Activated CD4-positive, alpha-beta T cell treated with anti-CD3 and anti-CD28 coated beads, Interleukin-2, amount 50 U/mL, for 1 hour (primary cell): ENCODE measurements around the gene DPP4.

Experiments
- DNase-seq: peaks from one replicate; pipeline ENCODE4 v3.0.0-alpha.2; 2020

Gene DPP4

GRCh38 chr2:162014751-162015150, 59.3 kb downstream of the DPP4 start:
- DNase-seq = no peak

DNA sequence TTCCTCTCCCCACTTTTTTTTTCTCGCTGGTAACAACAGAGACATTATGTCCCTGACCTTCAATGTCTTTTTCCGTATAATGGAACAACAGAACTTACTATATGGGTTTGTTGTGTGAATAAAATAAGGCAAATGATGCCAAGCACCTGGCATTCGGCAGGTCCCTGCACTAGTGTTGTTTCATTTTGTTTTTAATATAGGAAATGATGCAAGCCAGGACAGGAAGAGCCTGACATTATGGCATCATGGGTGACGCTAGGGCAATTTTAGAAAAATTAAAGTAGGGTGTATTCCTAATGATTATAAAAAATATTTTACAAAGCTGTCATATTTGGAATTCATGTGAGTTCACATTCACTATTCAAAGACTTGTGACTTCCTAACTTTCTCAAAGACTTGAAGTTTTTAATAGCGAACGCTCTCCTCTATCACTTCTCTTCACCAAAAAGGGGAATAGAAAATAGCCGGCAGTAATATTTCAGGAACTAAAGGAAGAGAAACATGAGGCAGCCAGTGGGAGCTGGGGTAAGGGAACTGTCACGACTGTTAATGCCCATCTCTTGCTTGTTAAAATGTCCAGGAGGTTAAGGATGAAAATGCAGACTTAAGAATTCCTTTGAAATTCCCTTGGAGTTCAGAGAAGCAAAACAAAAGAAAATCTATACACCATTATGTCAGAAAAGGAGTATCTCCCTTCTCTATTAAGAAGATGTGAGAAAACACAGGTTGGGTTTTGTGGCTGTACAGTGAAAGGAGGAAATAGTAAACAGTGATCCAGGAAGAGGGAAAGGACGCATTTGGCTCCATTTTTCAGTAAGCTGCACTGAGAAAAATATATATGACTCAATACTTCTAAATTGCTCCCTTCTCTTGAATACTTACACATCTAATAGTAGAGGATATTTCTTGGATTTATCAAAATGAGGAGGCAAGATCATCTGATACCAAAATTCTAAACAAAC, 60.2 kb downstream of the DPP4 start:
- no peak for DNase-seq

GRCh38 chr2:162012565-162013058, 61.4 kb downstream of the DPP4 start:
- DNase-seq = no peak

DNA sequence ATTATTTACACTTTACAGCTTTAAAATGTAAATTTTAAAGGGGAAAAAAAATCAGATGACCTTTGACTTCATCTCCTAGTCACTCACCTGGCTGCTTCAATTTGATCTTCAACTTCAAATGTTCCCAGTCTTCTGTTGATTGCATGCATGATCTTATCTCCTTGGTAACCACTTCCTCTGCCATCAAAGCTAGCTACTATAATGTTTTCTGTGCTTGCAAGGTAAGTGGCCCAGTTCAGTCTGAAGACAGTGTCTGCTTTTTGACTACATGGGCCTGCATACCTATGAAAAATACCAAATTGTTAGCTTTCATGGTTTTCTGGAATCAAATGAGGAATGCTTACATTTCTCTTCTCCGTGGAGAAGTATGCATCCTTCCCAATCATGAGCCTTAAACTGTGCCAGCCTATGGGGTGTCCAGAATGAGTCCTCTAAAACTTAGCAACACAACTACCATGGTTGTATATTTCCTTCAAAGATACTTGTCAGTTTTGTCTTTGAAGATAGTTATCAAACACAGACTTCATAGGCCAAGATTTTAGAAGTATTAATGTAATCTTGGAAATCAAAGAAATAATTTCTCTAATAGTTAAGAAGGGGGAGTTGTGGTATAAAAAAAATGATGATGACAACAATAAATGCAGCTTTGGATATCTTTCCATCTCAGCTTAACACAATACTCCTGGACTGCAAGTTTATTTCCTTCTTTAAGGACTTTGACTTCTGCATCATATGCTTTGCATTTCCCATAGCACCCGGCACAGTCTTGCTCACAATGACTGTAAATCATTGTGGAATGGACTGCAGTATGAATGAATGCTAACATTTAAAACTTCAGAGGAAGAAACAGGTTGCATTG, 62.1 kb downstream of the DPP4 start:
- no peak for DNase-seq

DNA sequence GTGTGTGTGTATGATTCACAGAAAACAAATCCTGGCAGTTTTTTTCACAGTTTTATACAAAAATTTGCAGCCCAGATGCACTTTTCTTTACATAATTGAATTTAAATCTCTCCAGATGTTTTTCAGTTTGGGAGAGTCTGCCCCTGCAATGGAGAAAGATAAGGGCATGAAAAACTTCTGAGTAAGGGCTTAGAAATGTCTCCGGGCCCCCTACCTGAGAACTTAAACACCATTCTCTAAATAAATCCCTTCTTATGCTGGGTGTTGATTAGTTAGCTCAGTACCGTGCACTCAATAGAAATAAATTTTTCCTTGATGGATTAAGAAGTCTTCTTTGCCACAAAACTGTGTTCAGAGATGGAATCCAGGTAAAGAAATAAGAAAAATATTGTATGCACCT, 64.5 kb downstream of the DPP4 start:
- DNase-seq = no peak

DNA sequence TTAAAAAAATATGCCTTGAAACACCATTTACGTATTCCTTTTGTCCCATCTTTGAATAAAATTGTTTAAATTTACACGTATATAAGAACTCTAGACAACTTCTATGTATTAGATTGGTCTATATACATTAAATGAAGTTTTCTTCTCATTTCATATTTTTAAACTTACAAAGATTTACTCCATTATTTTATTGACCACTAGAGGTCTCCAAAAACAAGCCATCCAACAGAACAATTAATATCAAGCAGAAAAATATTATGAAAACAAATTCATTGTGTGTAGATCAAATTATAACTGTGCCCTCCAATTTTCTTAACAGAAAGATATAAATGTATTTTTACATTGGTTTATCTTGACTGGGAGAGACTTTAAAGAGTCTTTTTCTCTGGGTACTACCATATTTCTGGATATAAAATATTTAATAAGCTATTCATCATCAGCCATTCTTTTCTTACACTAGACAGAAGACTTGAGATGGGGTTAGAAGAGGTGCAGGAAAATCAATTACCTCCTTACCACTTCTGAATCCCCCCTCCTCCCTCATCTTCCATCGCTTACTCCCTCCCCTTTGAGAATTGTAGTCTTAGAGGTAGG, 66.5 kb downstream of the DPP4 start:
- DNase-seq = no peak

- DNase-seq = no peak
These were observed 67.7 kb downstream of the DPP4 start for GRCh38 chr2:162006337-162006736.

- DNase-seq = no peak
These were observed 70.0 kb downstream of the DPP4 start for GRCh38 chr2:162004031-162004430.

DNA sequence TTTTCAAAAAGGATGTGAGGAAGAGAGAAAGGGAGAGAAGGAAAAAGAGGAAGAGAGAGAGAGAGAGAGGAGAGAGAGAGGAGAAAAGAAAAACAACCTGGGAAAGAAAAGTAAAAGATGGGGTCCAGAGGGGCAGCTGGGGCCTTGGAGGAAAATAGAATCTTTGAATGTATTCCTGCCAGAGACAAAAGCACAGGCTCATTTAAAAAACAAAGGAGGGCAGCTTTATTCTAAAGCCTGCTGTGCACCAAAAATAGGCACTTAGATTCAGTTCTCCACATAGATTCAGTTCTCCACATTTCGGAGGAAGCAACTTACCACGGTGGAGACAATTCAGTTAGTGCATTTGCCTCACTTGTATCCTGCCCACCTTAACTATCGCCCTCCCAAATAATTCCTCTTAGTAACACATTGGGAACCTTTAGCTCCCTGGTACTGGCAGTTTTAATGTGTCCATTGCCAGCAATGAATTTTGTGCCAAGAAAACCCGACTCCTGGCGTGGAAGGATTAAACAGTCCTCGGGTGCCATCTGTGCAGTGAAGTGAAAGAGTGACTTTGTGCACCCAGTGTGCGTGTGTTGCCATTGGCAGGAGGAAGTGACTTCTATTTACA, 71.3 kb downstream of the DPP4 start:
- DNase-seq = no peak

DNA sequence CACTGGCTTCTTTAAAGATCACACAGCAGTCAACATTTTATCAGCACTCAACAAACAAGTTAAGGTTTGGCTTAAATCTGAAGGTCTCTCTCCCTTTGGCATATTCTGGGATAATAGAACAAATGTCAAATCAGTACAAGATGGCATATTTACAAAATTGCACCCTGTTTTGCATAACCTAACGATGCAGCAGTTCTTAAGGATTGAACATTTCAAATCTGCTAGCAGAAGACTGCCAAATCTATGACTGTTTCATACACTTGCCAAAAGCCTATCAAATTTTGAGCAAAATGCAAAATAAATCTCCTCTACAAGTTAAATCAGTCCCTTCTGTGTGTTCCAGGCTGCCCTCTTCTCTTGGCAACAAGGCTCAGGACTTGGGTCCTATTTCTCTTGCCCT, 73.6 kb downstream of the DPP4 start:
- no peak for DNase-seq

- DNase-seq = no peak
These were observed 74.7 kb downstream of the DPP4 start for GRCh38 chr2:161999321-161999720.

DNA sequence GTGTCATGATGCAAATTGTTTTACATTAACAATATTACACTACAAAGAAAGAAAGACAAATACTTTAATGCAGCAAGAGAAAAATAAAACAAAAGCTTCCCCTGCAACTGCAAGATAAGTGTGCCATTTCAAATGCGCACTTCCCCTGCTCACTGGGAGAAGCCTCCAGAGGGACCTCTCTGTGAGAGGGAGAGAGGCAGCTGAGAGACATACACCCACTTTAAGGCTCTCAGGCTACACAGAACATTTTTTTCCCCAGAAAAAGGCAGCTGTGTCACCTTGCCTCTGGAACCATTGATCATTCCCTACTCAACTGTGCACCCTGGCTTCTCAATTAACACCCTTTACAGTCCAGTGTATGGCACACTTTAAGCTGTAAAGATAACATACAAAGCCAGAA, 75.2 kb downstream of the DPP4 start:
- no peak for DNase-seq

GRCh38 chr2:161997916-161998471, 76.0 kb downstream of the DPP4 start:
- no peak for DNase-seq

- DNase-seq = no peak
These were observed 78.4 kb downstream of the DPP4 start for GRCh38 chr2:161995553-161996016.

DNA sequence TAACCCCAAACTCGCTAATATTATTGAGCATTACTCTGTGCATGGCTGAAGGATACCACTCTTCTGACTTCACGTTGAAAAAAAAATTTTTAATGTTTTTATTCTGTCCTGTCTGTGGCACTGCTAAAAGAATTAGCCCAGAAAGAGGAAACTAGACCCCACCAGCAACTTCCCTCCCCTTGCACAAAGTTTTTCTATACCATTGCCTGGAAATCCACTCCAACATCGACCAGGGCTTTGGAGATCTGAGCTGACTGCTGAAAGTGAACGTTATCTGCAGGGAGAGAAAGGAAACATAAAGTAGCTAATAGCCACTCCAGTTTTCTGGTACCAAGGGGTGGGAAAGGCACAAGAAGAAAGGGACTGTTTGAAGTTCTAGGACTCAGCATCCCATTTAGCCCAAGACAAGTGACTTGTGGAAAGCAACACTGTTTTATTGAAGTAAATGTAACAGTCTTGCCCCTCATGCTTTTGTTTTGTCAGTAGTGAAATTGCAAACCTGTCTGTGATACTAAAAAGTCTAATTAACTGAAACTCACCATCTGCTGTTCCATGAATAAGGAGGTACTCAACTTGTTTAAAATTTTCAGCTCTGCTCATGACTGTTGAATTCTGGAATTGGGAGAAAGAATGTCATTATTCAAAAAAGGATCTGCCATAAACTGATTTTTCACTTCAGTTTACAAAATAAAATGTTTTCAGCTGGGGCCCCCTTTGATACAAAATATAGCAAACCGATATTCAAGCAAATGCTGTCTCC, 79.1 kb downstream of the DPP4 start:
- no peak for DNase-seq

GRCh38 chr2:161992531-161992930, 81.5 kb downstream of the DPP4 start:
- peak; percentile 45 for DNase-seq

DNA sequence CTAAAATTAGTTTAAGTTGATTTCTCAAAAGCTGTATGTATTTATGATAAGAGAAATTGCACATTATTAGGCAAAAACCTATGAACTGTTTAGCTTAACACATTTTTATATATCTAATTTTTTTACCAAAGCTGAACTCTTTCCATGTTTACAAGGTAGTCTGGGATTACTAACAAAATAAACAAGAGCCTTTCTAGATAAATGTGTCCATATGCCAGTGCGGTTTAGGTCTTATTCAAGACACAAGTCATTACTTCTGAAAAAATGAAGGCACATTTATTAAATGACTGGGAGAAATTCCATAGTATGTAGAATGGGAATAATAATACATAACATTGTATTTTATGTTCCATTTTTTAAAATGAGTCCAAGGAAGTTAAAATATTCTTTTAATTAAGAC, 82.0 kb downstream of the DPP4 start:
- DNase-seq = no peak

DNA sequence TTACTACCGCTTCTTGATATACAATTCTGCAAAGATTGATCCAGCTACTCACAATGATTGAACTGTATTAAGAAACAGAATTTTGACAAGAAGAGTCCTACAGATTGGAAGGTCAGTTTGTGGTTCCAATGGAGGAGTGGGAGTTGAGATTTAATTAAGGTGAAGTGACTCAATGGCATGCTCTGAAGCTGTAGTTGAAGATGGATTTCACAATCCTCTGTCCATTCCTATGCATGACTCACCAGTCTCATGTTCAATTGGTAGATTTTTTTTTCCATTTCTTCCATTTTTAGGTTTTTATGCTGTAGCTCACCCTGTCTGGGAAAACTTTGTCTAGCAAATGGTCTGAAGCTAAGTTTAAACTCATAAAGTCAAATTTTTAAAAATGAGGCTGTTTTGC, 83.3 kb downstream of the DPP4 start:
- DNase-seq = no peak

DNA sequence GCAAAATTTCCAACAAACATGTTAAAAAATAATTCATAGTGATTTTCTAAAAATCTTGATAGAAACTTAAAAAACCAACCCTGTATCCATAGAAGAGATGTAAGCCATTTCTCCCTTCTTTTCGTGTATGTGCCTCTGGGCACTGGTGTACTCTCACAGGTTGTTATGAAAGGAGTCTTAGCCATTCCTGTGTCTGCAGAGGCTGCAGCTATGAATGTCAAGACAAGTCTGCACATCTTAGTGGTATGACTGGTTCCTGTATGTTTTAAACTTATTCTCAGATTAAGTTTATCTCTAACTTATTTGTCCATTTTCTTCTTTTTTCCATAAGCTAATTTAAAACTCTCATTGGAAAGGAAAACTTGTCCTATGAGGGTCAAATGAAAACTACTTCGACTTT, 84.0 kb downstream of the DPP4 start:
- no peak for DNase-seq

DNA sequence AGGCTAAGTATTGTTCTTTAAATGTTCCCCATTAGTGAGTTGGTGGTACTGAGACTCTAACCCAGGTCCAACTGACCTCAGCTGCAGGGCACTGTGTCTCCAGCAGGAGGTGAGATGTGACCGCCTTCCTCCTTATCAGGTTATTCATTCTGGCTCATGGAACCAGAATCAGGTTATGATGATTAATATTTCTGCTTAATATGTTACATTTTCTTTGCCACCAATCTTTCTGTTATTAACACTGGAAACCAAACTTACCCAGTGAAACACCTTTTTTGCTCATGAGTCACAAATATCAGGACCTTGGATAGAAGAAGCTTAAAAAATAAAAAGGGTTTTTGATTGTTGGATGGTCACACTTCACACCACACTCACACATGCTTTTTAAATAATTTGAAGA, 85.4 kb downstream of the DPP4 start:
- no peak for DNase-seq

- no peak for DNase-seq
These were observed 86.7 kb downstream of the DPP4 start for GRCh38 chr2:161987311-161987710.

- no peak for DNase-seq
These were observed 90.1 kb downstream of the DPP4 start for GRCh38 chr2:161983866-161984265.
